OCI-LY3 (cell line): ENCODE results near the gene KLHL6.

Source experiments
- CTCF ChIP-seq: fragments of 200-600, 300-600 bp; sonication (generic); IDR thresholded peaks from 2 replicates; pipeline ENCODE4 v1.5.1; 2014; ENCODE audit warnings: antibody characterized with exemption, low read length, low read depth
- EZH2phosphoT487 ChIP-seq: fragments of 200-600 bp; shearing (Covaris generic); IDR thresholded peaks from 2 replicates; pipeline ENCODE4 v1.6.1; 2018; ENCODE audit warnings: antibody characterized with exemption, mixed run types, low read depth

- TF ChIP-seq CTCF (no peak), EZH2phosphoT487 (no peak)
Measured at GRCh38 chr3:183487016-183487415, 68.5 kb downstream of the KLHL6 start.
